GM10847 (cell line): ENCODE results near the gene IPCEF1.

Experiments used
- POLR2A ChIP-seq: IDR thresholded peaks from 2 replicates; pipeline ENCODE4 v1.6.1; 2011; ENCODE audit not compliant: insufficient read length; ENCODE audit errors: extremely low read depth

The IPCEF1 gene

GRCh38 chr6:154157706-154158105 lies 198.9 kb downstream of the IPCEF1 start:
- no peak for TF ChIP-seq POLR2A

GRCh38 chr6:154157082-154157481 lies 199.5 kb downstream of the IPCEF1 start:
- TF ChIP-seq POLR2A = no peak

GRCh38 chr6:154156135-154156896 lies 200.3 kb downstream of the IPCEF1 start:
- no peak for TF ChIP-seq POLR2A

- TF ChIP-seq POLR2A = no peak
Observed at GRCh38 chr6:154154389-154154967, 202.1 kb downstream of the IPCEF1 start.

GRCh38 chr6:154143753-154144152 lies 212.8 kb downstream of the IPCEF1 start:
- TF ChIP-seq POLR2A = no peak

DNA sequence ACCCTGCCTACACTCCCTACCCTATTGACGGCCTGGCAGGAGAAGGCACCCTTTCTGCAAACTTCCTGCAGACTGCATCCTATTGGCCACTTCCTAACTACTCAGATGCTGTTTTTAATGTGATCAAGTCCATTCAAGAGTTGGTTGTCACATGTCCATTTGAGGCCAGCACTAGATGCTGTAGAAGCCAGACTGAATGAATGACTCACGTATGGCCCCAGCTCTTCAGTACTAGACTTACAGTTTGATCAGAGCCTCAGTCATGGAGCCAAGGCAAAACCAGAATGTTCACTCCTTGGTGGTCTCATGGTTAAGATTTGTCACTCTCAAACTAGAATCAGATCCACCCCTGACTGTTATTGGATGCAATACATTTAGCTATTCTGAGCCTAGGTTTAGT lies 215.9 kb downstream of the IPCEF1 start:
- TF ChIP-seq POLR2A = no peak

- TF ChIP-seq POLR2A = no peak
Observed at GRCh38 chr6:154139892-154140291, 216.7 kb downstream of the IPCEF1 start.

DNA sequence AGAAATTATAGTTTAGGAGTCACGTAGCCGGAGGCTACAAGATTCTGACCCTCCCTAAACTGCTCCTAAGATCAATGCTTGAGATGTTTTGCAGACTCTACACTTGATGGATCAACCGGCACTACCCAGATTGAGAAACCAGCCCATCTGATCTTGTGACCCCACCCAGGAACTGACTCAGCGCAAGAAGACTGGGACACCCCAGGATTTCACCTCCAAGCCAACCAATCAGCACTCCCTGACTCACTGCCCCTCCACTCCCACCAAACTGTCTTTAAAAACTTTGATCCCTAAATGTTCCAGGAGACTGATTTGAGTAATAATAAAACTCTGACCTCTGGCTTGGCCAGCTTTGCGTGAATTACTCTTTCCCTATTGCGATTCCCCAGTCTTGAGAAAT lies 217.8 kb downstream of the IPCEF1 start:
- no peak for TF ChIP-seq POLR2A

DNA sequence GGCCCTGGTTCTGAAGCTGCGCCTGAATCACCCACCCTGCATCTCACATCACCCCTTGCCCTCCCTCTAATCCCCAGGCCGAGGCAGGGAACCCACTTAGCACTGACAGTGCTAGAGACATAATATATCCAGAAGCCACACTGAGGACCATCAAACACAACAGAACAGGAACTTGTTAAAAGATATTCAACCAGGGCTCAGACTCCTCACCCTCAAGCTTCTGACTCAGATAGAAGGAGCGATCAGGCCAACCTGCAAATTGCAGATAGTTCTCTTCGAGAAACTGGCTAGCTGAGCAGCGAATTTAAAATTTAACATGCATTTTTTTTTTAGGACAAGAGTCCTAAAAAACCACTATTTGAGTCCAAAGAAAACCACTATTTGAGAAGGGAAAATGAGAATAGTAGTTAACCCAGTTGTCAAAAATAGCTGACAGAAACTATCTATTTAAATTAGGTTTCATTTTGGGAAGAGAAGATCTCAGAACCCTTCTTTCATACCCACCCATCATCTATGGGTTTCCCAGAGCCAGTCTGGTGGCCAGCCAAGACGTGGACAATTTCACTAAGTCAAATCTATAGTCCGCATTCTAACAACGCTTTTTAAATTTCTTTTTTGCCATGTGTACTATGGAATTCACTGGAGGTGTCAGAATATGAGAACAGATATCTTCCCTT lies 222.0 kb downstream of the IPCEF1 start:
- TF ChIP-seq POLR2A = no peak

DNA sequence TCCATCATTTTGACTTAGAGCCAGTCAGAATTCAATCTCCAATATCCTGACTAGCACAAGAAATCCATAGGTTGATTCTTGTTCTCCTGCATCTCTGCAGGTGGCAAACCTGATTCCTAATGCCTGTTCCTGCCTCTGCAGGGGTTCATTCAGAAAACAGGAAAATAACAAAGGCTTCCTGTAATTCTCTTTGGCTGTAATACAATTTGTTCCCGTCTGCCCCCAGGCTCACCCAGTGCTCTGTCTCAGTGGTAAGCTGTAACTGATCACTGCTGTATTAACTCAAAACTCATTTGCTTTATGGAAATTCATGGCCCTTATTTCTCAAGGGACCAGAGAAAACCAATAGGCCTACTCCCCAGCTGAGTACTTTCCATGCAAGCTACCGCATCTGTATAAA lies 228.9 kb downstream of the IPCEF1 start:
- no peak for TF ChIP-seq POLR2A

DNA sequence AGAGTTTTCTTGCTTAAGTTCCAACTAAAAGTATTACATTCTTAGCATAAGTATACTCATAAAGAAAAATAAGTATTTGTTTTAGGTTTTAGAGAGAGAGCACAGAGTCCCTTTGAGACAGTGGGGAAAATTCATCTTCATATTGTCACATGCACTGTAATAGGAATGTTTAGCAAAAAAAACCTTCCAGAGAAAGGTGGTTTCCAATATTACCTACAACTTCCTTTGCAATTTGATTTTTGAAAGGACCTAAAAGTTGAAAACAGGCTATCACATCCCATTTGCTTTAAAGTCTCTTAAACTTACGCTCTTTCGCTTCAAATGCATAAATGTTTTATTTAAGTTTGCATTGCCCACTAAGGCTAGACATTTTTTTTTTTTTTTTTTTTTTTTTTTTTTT lies 231.2 kb downstream of the IPCEF1 start:
- no peak for TF ChIP-seq POLR2A

- TF ChIP-seq POLR2A = no peak
Observed at GRCh38 chr6:154123155-154123956, 233.2 kb downstream of the IPCEF1 start.

GRCh38 chr6:154122195-154122925 lies 234.2 kb downstream of the IPCEF1 start:
- TF ChIP-seq POLR2A = no peak

GRCh38 chr6:154117485-154117884 lies 239.1 kb downstream of the IPCEF1 start:
- TF ChIP-seq POLR2A = no peak

GRCh38 chr6:154113392-154113791 lies 243.2 kb downstream of the IPCEF1 start:
- TF ChIP-seq POLR2A = no peak
